ENCODE results near the gene SMC6.
A peak's percentile ranks its signal among the peaks of the same experiment; 100 is the strongest.

SMC6 gene

DNA sequence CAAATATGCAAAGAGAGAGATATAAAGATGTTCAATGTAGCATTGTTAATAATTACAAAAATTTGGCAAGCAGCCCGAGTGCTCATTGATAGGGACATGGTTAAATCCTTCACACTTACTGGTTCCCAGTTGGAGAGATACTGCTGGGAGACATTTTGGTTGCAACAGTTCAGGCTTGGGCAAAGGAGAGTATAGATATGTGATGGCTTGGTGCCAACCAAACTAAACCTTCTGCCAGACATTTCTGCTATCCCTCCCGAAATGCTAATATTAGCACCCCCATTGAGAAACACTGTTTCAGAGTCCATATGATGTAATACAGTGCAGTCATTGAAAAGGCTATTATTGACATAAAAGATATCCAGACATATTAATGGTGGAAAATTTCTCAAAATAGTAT lies 11.8 kb upstream of the SMC6 start:
- no peak for DNase-seq (ENCODE audit: low spot score)

- DNase-seq (ENCODE audit: low spot score): no peak
These were observed 10.2 kb upstream of the SMC6 start for GRCh38 chr2:17763641-17764333.

DNA sequence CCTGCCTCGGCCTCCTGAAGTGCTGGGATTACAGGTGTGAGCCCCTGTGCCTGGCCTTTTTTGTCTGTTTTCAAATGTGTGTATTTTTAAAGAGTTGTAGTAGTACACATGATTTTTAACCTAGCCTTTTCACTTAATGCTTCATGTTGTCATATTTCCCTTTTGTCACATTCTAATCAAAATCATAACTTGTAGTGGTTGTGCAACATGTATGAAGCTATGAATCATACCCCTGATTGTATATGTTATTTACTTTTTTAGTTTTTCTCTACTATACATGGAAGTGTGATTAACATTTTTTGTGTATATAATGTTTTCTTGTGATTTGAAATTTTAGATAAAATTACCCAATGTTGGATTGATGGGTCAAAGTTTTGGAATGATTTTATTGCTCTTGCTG lies 8.8 kb upstream of the SMC6 start:
- no peak for DNase-seq (ENCODE audit: low spot score)

GRCh38 chr2:17759805-17760204 lies 6.2 kb upstream of the SMC6 start:
- no peak for DNase-seq (ENCODE audit: low spot score)

DNA sequence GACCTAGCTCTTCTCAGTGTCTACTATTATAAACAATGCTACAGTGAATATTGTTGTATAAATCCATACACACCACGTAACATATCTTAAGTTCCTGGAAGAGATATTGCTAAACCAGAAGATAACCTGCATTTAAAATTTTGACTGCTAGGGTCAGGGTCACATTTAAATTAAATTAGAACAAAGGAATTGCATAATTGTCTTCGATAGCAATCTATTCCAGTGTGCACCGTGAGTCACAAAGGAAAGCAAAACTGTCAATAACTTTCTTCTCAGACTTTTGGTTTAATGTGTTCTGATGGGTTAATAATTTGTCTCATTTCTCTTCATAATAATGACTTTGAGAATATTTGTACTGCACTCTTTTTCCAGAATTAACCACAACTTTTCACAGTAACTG lies 4.5 kb upstream of the SMC6 start:
- DNase-seq (ENCODE audit: low spot score): no peak

DNA sequence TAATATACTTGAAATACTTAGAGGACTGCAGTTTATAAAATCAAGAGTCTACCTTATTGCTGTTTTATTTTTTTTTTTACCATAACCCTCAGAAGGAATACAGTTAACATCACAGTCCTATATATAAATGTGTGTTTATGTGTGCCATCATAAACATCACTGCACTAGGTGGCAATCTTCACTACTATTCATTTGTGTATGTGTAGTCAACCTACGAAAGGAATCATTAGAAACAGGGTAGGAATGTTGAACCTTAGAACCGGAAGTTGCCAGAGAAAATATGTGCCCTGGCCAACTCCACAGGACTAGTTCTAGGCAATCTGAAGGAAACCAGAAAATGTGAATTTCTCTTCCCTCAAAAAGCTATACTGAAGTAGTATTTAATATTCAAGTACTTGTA lies 3.7 kb upstream of the SMC6 start:
- no peak for DNase-seq (ENCODE audit: low spot score)

- DNase-seq (ENCODE audit: low spot score): no peak
These were observed 3.1 kb upstream of the SMC6 start for GRCh38 chr2:17756668-17757067.

GRCh38 chr2:17754773-17755425 lies 1.3 kb upstream of the SMC6 start:
- no peak for DNase-seq (ENCODE audit: low spot score)

GRCh38 chr2:17752892-17753802 lies 463 bp downstream of the SMC6 start:
- DNase-seq (ENCODE audit: low spot score): peak; percentile 29

GRCh38 chr2:17752246-17752645 lies 1.4 kb downstream of the SMC6 start:
- DNase-seq (ENCODE audit: low spot score): no peak

- DNase-seq (ENCODE audit: low spot score): no peak
These were observed 3.7 kb downstream of the SMC6 start for GRCh38 chr2:17749753-17750438.

DNA sequence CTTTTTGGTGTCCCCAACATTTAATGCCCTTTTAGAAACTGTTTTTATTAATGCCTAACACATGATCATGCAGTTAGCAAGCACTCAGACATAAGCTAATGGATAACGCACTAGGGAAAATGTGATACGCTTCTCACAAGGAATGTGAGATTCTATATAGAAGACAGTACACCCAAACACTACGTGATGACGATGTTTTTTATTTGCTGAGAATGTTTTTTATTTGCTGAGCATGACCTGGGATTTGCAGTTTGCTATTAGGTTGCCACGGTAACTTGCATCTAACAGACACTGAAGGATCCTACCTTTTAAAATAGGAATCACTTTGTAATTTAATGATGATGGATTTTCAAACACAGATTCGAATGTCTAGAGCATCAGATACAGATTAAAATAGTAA lies 4.9 kb downstream of the SMC6 start:
- DNase-seq (ENCODE audit: low spot score): no peak

GRCh38 chr2:17747684-17748452 lies 5.7 kb downstream of the SMC6 start:
- DNase-seq (ENCODE audit: low spot score): no peak

DNA sequence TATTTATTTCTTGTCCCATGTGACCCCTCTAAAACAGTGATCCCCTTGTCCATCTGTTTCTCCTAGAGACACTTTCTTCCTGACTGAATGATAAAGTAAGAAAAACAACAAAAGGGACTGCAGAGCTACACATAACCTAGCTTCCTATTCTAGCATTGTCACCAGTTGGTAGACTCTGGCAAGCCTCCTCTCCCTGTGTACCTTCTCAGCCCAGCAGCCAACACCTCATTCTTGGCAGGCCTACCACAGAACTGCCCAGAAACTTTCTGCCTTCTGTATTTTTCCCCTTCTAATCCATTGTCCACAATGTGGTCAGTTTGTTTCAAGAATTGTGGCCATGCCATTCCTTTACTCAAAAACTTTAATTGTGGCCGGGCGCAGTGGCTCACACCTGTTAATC lies 13.4 kb downstream of the SMC6 start:
- DNase-seq (ENCODE audit: low spot score): no peak

- no peak for DNase-seq (ENCODE audit: low spot score)
These were observed 16.6 kb downstream of the SMC6 start for GRCh38 chr2:17736989-17737388.

GRCh38 chr2:17735864-17736263 lies 17.7 kb downstream of the SMC6 start:
- no peak for DNase-seq (ENCODE audit: low spot score)

- DNase-seq (ENCODE audit: low spot score): no peak
These were observed 20.0 kb downstream of the SMC6 start for GRCh38 chr2:17733599-17733998.

GRCh38 chr2:17729880-17730279 lies 23.7 kb downstream of the SMC6 start:
- no peak for DNase-seq (ENCODE audit: low spot score)

DNA sequence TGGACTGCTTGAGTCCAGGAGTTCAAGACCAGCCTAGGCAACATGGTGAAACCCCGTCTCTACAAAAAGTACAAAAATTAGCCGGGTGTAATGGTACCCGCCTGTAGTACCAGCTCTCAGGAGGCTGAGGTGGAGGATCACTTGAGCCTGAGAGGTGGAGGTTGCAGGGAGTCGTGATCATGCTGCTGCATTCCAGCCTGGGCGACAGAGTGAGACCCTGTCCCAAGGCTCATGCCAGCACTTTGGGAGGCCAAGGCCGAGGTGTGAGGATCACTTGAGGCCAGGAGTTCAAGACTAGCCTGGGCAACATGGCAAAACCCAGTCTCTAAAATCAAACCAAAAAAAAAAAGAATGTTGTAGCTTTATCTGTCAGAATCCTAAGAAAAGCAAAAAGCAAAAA lies 25.4 kb downstream of the SMC6 start:
- no peak for DNase-seq (ENCODE audit: low spot score)

DNA sequence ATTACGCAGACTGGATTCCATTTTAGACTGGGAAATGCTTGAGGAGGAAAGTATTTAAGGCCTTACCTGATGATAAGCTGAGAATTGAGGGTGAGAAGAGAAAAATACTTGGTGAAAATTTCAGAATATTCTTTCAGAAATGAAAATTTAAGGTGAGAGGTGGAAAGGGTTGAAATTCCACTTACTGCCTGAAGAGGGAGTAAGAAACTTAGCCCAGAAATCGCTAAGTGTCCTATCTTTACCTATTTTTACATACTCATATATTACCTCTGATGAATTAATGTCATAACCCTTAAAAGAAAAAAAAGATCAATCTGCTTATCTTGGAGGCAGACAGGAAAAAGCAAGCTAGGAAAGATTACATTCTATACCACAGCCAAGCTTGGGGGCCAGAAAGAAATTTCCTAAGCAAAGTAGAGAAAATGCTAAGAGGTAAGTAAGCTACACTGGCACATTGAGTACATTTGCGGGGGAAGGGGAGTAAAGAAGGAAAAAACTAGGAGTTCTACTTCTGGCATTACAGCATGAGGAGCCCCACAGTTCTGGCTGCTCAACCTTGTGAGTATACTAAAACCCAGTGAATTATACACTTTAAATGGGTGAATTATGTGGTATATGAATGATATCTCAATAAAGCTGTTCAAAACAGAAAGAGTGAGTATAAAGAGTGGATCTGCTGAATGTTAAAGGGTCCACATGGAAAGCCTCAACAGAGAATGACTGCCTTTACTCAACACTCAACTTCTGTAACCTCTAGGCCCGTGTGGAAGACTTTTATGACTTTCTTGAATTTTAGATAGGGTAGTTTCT lies 33.8 kb downstream of the SMC6 start:
- peak; percentile 10 for DNase-seq (ENCODE audit: low spot score)

- DNase-seq (ENCODE audit: low spot score): no peak
These were observed 34.9 kb downstream of the SMC6 start for GRCh38 chr2:17718689-17719088.
